H9 (cell line): Measurements from ENCODE around the gene CAMTA1. TPM values are rescaled to one million over a fixed set of nuclear protein-coding genes. Genes with fewer than 3 reads are reported as not detected.
A peak's percentile ranks its signal among the peaks of the same experiment; 100 is the strongest.

Experiments
- DNase-seq: peaks from one replicate; pipeline ENCODE4 v3.0.0-alpha.2; 2017
- H2AFZ ChIP-seq: one replicate; pipeline ENCODE4 v1.6.1; 2013; ENCODE audit warnings: mild to moderate bottlenecking, low read length, control low read depth, moderate library complexity
- H2AK5ac ChIP-seq: 2 replicates; pipeline ENCODE4 v1.6.1; 2013; ENCODE audit warnings: low read length, control low read depth, mixed read lengths; ENCODE audit not compliant: insufficient read length
- H2BK120ac ChIP-seq: one replicate; pipeline ENCODE4 v1.6.1; 2013; ENCODE audit warnings: low read depth, mild to moderate bottlenecking, low read length, control low read depth, inconsistent platforms; ENCODE audit not compliant: poor library complexity, severe bottlenecking
- H2BK12ac ChIP-seq: 2 replicates; pipeline ENCODE4 v1.6.1; 2013; ENCODE audit warnings: low read length, control low read depth, mixed read lengths, low read depth; ENCODE audit not compliant: insufficient read length
- H2BK15ac ChIP-seq: 2 replicates; pipeline ENCODE4 v1.6.1; 2013; ENCODE audit warnings: low read depth, low read length, control low read depth
- H2BK20ac ChIP-seq: one replicate; pipeline ENCODE4 v1.6.1; 2013; ENCODE audit warnings: low read depth, mild to moderate bottlenecking, low read length, control low read depth, inconsistent platforms; ENCODE audit not compliant: poor library complexity, severe bottlenecking
- H2BK5ac ChIP-seq: 2 replicates; pipeline ENCODE4 v1.6.1; 2013; ENCODE audit warnings: low read length, control low read depth, mixed read lengths; ENCODE audit not compliant: insufficient read length
- H3K14ac ChIP-seq: 2 replicates; pipeline ENCODE4 v1.6.1; 2013; ENCODE audit warnings: low read length, control low read depth; ENCODE audit not compliant: insufficient read depth
- H3K18ac ChIP-seq: 2 replicates; pipeline ENCODE4 v1.6.1; 2013; ENCODE audit warnings: low read depth, mild to moderate bottlenecking, mixed read lengths, low read length, control low read depth; ENCODE audit not compliant: insufficient read length
- H3K23ac ChIP-seq: 2 replicates; pipeline ENCODE4 v1.6.1; 2013; ENCODE audit warnings: low read length, control low read depth, mixed read lengths, low read depth; ENCODE audit not compliant: insufficient read length
- H3K23me2 ChIP-seq: 2 replicates; pipeline ENCODE4 v1.6.1; 2013; ENCODE audit warnings: low read depth, mild to moderate bottlenecking, mixed read lengths, low read length, control low read depth; ENCODE audit not compliant: insufficient read length, poor library complexity, severe bottlenecking
- H3K27ac ChIP-seq: 2 replicates; pipeline ENCODE4 v1.5.1; 2013; ENCODE audit warnings: low read length, control low read depth, mixed read lengths, low read depth; ENCODE audit not compliant: insufficient read length
- H3K27me3 ChIP-seq: 2 replicates; pipeline ENCODE4 v1.6.1; 2013; ENCODE audit warnings: low read length, control low read depth, inconsistent platforms; ENCODE audit not compliant: insufficient read depth
- H3K4ac ChIP-seq: 2 replicates; pipeline ENCODE4 v1.6.1; 2013; ENCODE audit warnings: low read depth, mild to moderate bottlenecking, control low read depth, inconsistent platforms, low read length, moderate library complexity
- H3K4me1 ChIP-seq: 2 replicates; pipeline ENCODE4 v1.6.1; 2013; ENCODE audit warnings: low read length, control low read depth, inconsistent platforms; ENCODE audit not compliant: insufficient read depth
- H3K4me2 ChIP-seq: 2 replicates; pipeline ENCODE4 v1.6.1; 2013; ENCODE audit warnings: low read length, control low read depth, mixed read lengths; ENCODE audit not compliant: insufficient read length, insufficient read depth
- H3K56ac ChIP-seq: 2 replicates; pipeline ENCODE4 v1.6.1; 2013; ENCODE audit warnings: low read depth, mild to moderate bottlenecking, mixed read lengths, low read length, control low read depth; ENCODE audit not compliant: insufficient read length
- H3K79me1 ChIP-seq: 2 replicates; pipeline ENCODE4 v1.6.1; 2013; ENCODE audit warnings: low read depth, mild to moderate bottlenecking, moderate library complexity, low read length, control low read depth, inconsistent platforms; ENCODE audit not compliant: insufficient read depth, poor library complexity, severe bottlenecking
- H3K79me2 ChIP-seq: 2 replicates; pipeline ENCODE4 v1.6.1; 2013; ENCODE audit warnings: low read length, control low read depth, inconsistent platforms; ENCODE audit not compliant: insufficient read depth
- H3K9ac ChIP-seq: 2 replicates; pipeline ENCODE4 v1.6.1; 2013; ENCODE audit warnings: low read length, control low read depth, mixed read lengths; ENCODE audit not compliant: insufficient read length; ENCODE audit errors: extremely low read depth
- H3K9me3 ChIP-seq: one replicate; pipeline ENCODE4 v1.6.1; 2013; ENCODE audit warnings: low read depth, low read length, inconsistent platforms; ENCODE audit not compliant: control insufficient read depth
- H3T11ph ChIP-seq: one replicate; pipeline ENCODE4 v1.6.1; 2013; ENCODE audit warnings: mild to moderate bottlenecking, low read length, control low read depth, inconsistent platforms
- H4K20me1 ChIP-seq: one replicate; pipeline ENCODE4 v1.6.1; 2013; ENCODE audit not compliant: control insufficient read depth, insufficient read length, insufficient read depth
- H4K5ac ChIP-seq: 2 replicates; pipeline ENCODE4 v1.6.1; 2013; ENCODE audit warnings: low read depth, mild to moderate bottlenecking, mixed read lengths, low read length, control low read depth; ENCODE audit not compliant: insufficient read length
- H4K8ac ChIP-seq: replicated peaks from 2 replicates; pipeline ENCODE4 v1.6.1; 2013; ENCODE audit warnings: low read length, control low read depth, mixed read lengths, low read depth; ENCODE audit not compliant: insufficient read length
- H4K91ac ChIP-seq: 2 replicates; pipeline ENCODE4 v1.6.1; 2013; ENCODE audit warnings: low read depth, mild to moderate bottlenecking, moderate library complexity, mixed read lengths, low read length, control low read depth; ENCODE audit not compliant: insufficient read length
- H3K27ac Mint-ChIP-seq, 3 experiments: 2 replicates in 2 of 3; 3 replicates in 1 of 3; pipeline ENCODE4 v1.8.0; 2020 to 2021; ENCODE audit warnings: mixed read lengths in 3 of 3, mild to moderate bottlenecking in 1 of 3, moderate library complexity in 1 of 3
- H3K27me3 Mint-ChIP-seq: 2 replicates; pipeline ENCODE4 v1.8.0; 2021; ENCODE audit warnings: low read depth, mild to moderate bottlenecking, moderate library complexity, mixed read lengths
- H3K36me3 Mint-ChIP-seq, 3 experiments: 2 replicates in 2 of 3; 3 replicates in 1 of 3; pipeline ENCODE4 v1.8.0; 2020 to 2021; ENCODE audit warnings: low read depth in 3 of 3, mixed read lengths in 3 of 3; ENCODE audit not compliant: insufficient read depth in 1 of 3
- H3K4me1 Mint-ChIP-seq, 2 experiments: 2 replicates each; pipeline ENCODE4 v1.8.0; 2020; ENCODE audit warnings: mixed read lengths in 2 of 2
- H3K4me3 Mint-ChIP-seq, 2 experiments: 2 replicates in 1 of 2; 3 replicates in 1 of 2; pipeline ENCODE4 v1.8.0; 2020 to 2021; ENCODE audit warnings: mild to moderate bottlenecking in 2 of 2, mixed read lengths in 2 of 2, moderate library complexity in 1 of 2
- H3K9me3 Mint-ChIP-seq, 2 experiments: 2 replicates in 1 of 2; 3 replicates in 1 of 2; pipeline ENCODE4 v1.8.0; 2020; ENCODE audit warnings: mild to moderate bottlenecking in 2 of 2, mixed read lengths in 2 of 2, moderate library complexity in 1 of 2
- CTCF ChIP-seq: fragments of 200-600 bp; sonication (generic); conservative IDR thresholded peaks from 3 replicates; pipeline ENCODE4 v1.8.0; 2021; ENCODE audit warnings: antibody characterized with exemption, mild to moderate bottlenecking
- WGBS: extraction: QIAGEN DNeasy Blood & Tissue Kit; methylation state at CpG from one replicate; pipeline ENCODE4 v1.1.7; 2013; ENCODE audit warnings: missing lambda C conversion rate, low lambda C conversion rate, mixed read lengths; ENCODE audit not compliant: insufficient read length; ENCODE audit errors: extremely low coverage; 5-methylcytosine and 5-hydroxymethylcytosine counted together
- total RNA-seq: library from RNA; stranded (reverse); gene quantifications from 2 replicates; pipeline ENCODE4 v1.2.1, GENCODE V29; 2021

CAMTA1 gene
- total RNA-seq, 1 experiment from 2014 or later, result 115 TPM

DNA sequence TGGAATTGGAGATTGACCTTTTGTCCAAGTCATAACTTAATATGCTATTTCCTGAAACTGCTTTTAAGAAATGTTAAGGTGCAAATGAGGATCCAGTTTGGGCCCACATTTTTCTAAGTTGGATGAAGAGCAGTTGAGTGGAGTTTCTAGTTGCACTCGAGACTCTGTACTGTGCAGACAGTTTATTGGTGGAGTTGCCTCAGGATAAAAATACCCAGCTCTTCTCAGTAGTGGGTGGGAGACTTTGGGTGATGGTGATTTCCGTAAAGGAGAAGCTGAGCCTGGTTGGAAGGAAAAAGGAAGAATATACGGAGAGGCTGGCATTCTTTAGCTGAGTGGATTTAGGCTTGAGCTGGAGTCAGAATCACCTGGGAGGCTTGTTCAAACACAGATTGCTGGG, 49.9 kb downstream of the CAMTA1 start:
- Histone ChIP-seq H2BK15ac (no peak overlapping the region), H3K27me3 (no peaks in the 10 kb centered on the region), H2BK12ac (no peak overlapping the region), H3K14ac (no peak overlapping the region), H4K5ac (no peak overlapping the region), H3K4me2 (no peak overlapping the region), H3K56ac (no peak overlapping the region), H3K9ac (no peak overlapping the region), H2BK5ac (no peak overlapping the region), H3K23ac (no peak overlapping the region), H2BK120ac (no peak overlapping the region), H3K79me2 (peaks cover 2% of the 10 kb centered on the region; the same call in 1 of the 2 replicates), H3K23me2 (no peaks in the 10 kb centered on the region), H3K18ac (no peak overlapping the region), H3K4me1 (no peaks in the 10 kb centered on the region), H2AK5ac (no peak overlapping the region), H3T11ph (no peak overlapping the region), H3K4ac (no peak overlapping the region), H4K91ac (no peak overlapping the region), H3K9me3 (no peaks in the 10 kb centered on the region), H4K20me1 (no peaks in the 10 kb centered on the region), H2AFZ (no peak overlapping the region), H3K79me1 (peaks cover 18% of the 10 kb centered on the region), H3K27ac (no peak overlapping the region), H4K8ac (no peak overlapping the region), H2BK20ac (no peak overlapping the region)
- Mint-ChIP-seq H3K36me3 (peaks cover 8 to 13% (median 12%) of the 10 kb centered on the region in 3 experiments), H3K4me1 (peaks cover 6 to 8% of the 10 kb centered on the region in 2 experiments), H3K27ac (peak overlapping the region in 1 of 3 experiments; percentile 76; a peak in 3 of 7 replicates), H3K27me3 (no peaks in the 10 kb centered on the region; the same call in 1 of the 2 replicates), H3K4me3 (no peak overlapping the region), H3K9me3 (no peaks in the 10 kb centered on the region)
- no CpG with 5 or more reads among the region's 3 CpGs for WGBS
- no peak for TF ChIP-seq CTCF
- DNase-seq, result no peak
